Neuronal stem cell (in vitro differentiated cells): ENCODE results near the gene U2AF1L4.

ENCODE experiments used
- DNase-seq: peaks from one replicate; pipeline ENCODE4 v3.0.0-alpha.2; 2013; ENCODE audit warnings: low spot score
- H2AFZ ChIP-seq: one replicate; pipeline ENCODE4 v1.6.1; 2013; ENCODE audit warnings: mild to moderate bottlenecking, low read length, inconsistent platforms
- H2AK5ac ChIP-seq: 2 replicates; pipeline ENCODE4 v1.6.1; 2013; ENCODE audit warnings: low read depth, mild to moderate bottlenecking, inconsistent platforms, low read length, moderate library complexity, mixed read lengths
- H2BK120ac ChIP-seq: 2 replicates; pipeline ENCODE4 v1.6.1; 2013; ENCODE audit warnings: low read depth, mild to moderate bottlenecking, inconsistent platforms, low read length, moderate library complexity, mixed read lengths
- H2BK12ac ChIP-seq: one replicate; pipeline ENCODE4 v1.6.1; 2013; ENCODE audit warnings: low read length, inconsistent platforms
- H2BK15ac ChIP-seq: 2 replicates; pipeline ENCODE4 v1.6.1; 2013; ENCODE audit warnings: mild to moderate bottlenecking, low read length, inconsistent platforms, mixed read lengths
- H2BK5ac ChIP-seq: one replicate; pipeline ENCODE4 v1.6.1; 2013; ENCODE audit warnings: inconsistent platforms, mild to moderate bottlenecking, low read length, moderate library complexity
- H3K14ac ChIP-seq: one replicate; pipeline ENCODE4 v1.6.1; 2013; ENCODE audit warnings: low read length, inconsistent platforms
- H3K18ac ChIP-seq: 2 replicates; pipeline ENCODE4 v1.6.1; 2013; ENCODE audit warnings: low read length, inconsistent platforms
- H3K23ac ChIP-seq: 2 replicates; pipeline ENCODE4 v1.6.1; 2013; ENCODE audit warnings: low read depth, mild to moderate bottlenecking, mixed read lengths, low read length, inconsistent platforms; ENCODE audit not compliant: poor library complexity
- H3K27ac ChIP-seq: replicated peaks from 3 replicates; pipeline ENCODE4 v1.5.1; 2013; ENCODE audit warnings: low read length, inconsistent platforms
- H3K27me3 ChIP-seq, 3 experiments: 2 replicates each; pipeline ENCODE4 v1.6.1; 2013; ENCODE audit warnings: low read length in 3 of 3, mild to moderate bottlenecking in 2 of 3, inconsistent platforms in 1 of 3, low read depth in 1 of 3, mixed read lengths in 1 of 3, moderate library complexity in 1 of 3; ENCODE audit not compliant: control insufficient read depth in 3 of 3, insufficient read depth in 3 of 3
- H3K36me3 ChIP-seq, 2 donors: replicated peaks in 1 of 2; 2 replicates each; pipeline ENCODE4 v1.6.1; 2013; ENCODE audit warnings: low read length in 2 of 2; ENCODE audit not compliant: control insufficient read depth in 2 of 2, insufficient read depth in 2 of 2
- H3K4ac ChIP-seq: 2 replicates; pipeline ENCODE4 v1.6.1; 2013; ENCODE audit warnings: inconsistent platforms, mild to moderate bottlenecking, low read length, moderate library complexity
- H3K4me1 ChIP-seq, 2 donors: 1 replicate in 1 of 2; 2 replicates in 1 of 2; pipeline ENCODE4 v1.6.1; 2013; ENCODE audit warnings: low read length in 2 of 2, low read depth in 1 of 2; ENCODE audit not compliant: control insufficient read depth in 2 of 2, insufficient read depth in 1 of 2
- H3K4me2 ChIP-seq: one replicate; pipeline ENCODE4 v1.6.1; 2013; ENCODE audit warnings: mild to moderate bottlenecking, low read length, inconsistent platforms; ENCODE audit not compliant: insufficient read depth, poor library complexity, severe bottlenecking
- H3K4me3 ChIP-seq, 2 donors: 2 replicates each; pipeline ENCODE4 v1.5.1; 2013; ENCODE audit warnings: low read length in 2 of 2, mild to moderate bottlenecking in 2 of 2, inconsistent platforms in 1 of 2, moderate library complexity in 1 of 2
- H3K79me1 ChIP-seq: one replicate; pipeline ENCODE4 v1.6.1; 2013; ENCODE audit warnings: low read depth, mild to moderate bottlenecking, inconsistent platforms, low read length, moderate library complexity
- H3K9ac ChIP-seq: one replicate; pipeline ENCODE4 v1.6.1; 2013; ENCODE audit warnings: mild to moderate bottlenecking, low read depth, low read length, inconsistent platforms; ENCODE audit not compliant: poor library complexity
- H3K9me3 ChIP-seq, 2 donors: replicated peaks in 1 of 2; 2 replicates each; pipeline versions ENCODE3 to v1.6.1; 2013; ENCODE audit warnings: low read length in 2 of 2, mild to moderate bottlenecking in 2 of 2, inconsistent platforms in 1 of 2, low read depth in 1 of 2, mixed read lengths in 1 of 2, moderate library complexity in 1 of 2; ENCODE audit not compliant: control insufficient read depth in 2 of 2, insufficient read depth in 1 of 2
- H4K8ac ChIP-seq: one replicate; pipeline ENCODE4 v1.6.1; 2013; ENCODE audit warnings: low read depth, mild to moderate bottlenecking, inconsistent platforms, low read length, moderate library complexity
- H4K91ac ChIP-seq: one replicate; pipeline ENCODE4 v1.6.1; 2013; ENCODE audit warnings: low read length, low read depth, mild to moderate bottlenecking, inconsistent platforms; ENCODE audit not compliant: poor library complexity
- WGBS, 2 donors: extraction: QIAGEN DNeasy Blood & Tissue Kit; methylation state at CpG; one replicate each; pipeline ENCODE4 v1.1.7; 2013; ENCODE audit warnings: missing lambda C conversion rate in 2 of 2, mixed read lengths in 1 of 2; ENCODE audit not compliant: insufficient read length in 2 of 2, insufficient replicate concordance in 1 of 2; ENCODE audit errors: extremely low coverage in 2 of 2; 5-methylcytosine and 5-hydroxymethylcytosine counted together

Gene U2AF1L4

DNA sequence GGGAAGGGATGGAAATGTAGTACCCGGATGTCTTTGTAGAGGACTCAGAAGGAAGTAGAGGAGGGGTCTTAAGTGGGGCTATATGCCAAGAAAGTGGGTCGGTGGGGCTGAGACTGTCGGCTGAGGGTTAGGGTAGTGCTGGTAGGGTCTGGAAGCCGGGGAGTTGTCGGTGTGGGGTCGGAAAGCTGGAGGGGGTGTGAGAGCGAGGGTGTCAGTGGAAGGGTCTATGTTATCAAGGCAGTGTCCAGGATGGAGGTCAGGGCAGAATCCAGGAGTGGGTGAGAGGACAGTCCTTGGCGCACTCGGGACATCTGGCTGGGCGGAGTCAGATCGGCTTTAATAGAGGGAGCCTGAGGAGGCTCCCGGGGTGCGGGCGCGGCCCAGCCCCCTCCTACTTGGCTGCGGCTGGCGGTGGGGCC is 9.9 kb upstream of the U2AF1L4 start:
- H3K14ac ChIP-seq: peak overlapping the region; percentile 31
- H3K27ac ChIP-seq: no peak overlapping the region
- peak overlapping the region; percentile 43 for H4K8ac ChIP-seq
- peaks cover 12 to 24% of the 10 kb centered on the region in 2 donors for H3K4me1 ChIP-seq
- H4K91ac ChIP-seq: peak overlapping the region; percentile 43
- no peak overlapping the region for H2BK5ac ChIP-seq
- H3K4me3 ChIP-seq: peak overlapping the region in 1 of 2 donors; percentile 70
- no peak overlapping the region for H2BK12ac ChIP-seq
- H3K4me2 ChIP-seq: peak overlapping the region; percentile 49
- peaks cover 14 to 39% of the 10 kb centered on the region in 2 donors for H3K36me3 ChIP-seq
- H3K9ac ChIP-seq: peak overlapping the region; percentile 86
- peaks cover 0 to 13% (median 3%) of the 10 kb centered on the region in 3 experiments for H3K27me3 ChIP-seq
- no peak overlapping the region for H2AFZ ChIP-seq
- H2BK120ac ChIP-seq: no peak overlapping the region
- H2BK15ac ChIP-seq: no peak overlapping the region
- peak overlapping the region; percentile 96 for H3K18ac ChIP-seq
- peak overlapping the region; percentile 98 for H2AK5ac ChIP-seq
- H3K23ac ChIP-seq: peak overlapping the region; percentile 73
- H3K79me1 ChIP-seq: peaks cover 17% of the 10 kb centered on the region
- no CpG with 5 or more reads among the region's 17 CpGs for WGBS, 2 donors
- no peak overlapping the region for H3K4ac ChIP-seq
- H3K9me3 ChIP-seq: no peaks in the 10 kb centered on the region
- no peak for DNase-seq

DNA sequence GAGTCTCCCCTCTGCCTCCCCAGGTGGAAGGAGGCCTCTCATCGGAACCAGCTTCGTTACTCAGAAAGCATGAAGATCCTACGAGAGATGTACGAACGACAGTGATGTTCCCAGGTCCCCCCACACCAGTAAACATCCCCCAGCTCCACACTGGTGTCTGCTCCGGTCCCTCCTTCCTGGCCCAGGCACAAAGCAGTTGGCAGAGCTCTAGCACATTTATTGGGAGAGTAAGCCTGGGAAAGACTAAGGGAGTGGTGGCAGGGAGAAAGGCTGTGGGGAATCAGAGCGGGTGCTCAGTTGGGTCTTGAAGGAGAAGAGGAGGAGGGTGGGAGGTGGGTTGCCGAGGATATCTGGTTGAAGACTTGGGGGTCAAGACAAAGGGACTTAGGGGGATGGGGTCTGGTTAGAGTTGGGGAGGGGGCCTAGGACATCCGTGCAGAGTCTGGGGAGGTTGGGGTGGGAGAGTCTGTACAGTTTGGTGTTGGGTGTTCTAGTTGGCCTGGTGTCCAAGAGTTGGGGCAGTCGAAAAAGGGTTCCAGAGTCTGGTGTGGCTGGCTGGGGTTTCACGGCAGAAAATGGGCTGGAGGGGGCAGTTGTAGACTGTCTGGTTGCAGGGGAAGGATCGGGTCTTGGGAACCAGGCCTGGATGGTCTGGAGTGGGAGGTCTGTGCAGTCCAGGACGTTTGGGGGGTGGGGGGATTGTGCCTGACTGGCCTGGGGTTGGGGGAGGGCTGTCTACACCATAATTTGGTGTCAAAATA is 9.3 kb upstream of the U2AF1L4 start:
- Histone ChIP-seq H3K14ac (no peak overlapping the region), H4K8ac (no peak overlapping the region), H3K36me3 (peaks cover 10 to 33% of the 10 kb centered on the region in 2 donors), H3K18ac (peak overlapping the region; percentile 8), H3K4me2 (no peak overlapping the region), H2AK5ac (peak overlapping the region; percentile 46), H3K9ac (peak overlapping the region; percentile 21), H3K27ac (no peak overlapping the region), H3K4ac (no peak overlapping the region), H2AFZ (no peak overlapping the region), H3K4me1 (peaks cover 12 to 24% of the 10 kb centered on the region in 2 donors), H3K27me3 (peaks cover 0 to 13% (median 3%) of the 10 kb centered on the region in 3 experiments), H3K9me3 (no peaks in the 10 kb centered on the region), H3K79me1 (peaks cover 14% of the 10 kb centered on the region), H2BK15ac (no peak overlapping the region), H2BK120ac (no peak overlapping the region), H3K4me3 (no peak overlapping the region), H2BK5ac (no peak overlapping the region), H3K23ac (no peak overlapping the region), H4K91ac (no peak overlapping the region), H2BK12ac (no peak overlapping the region)
- no CpG with 5 or more reads among the region's 13 CpGs for WGBS, 2 donors
- no peak for DNase-seq

- DNase-seq: no peak
- peaks cover 0 to 13% (median 3%) of the 10 kb centered on the region in 3 experiments for H3K27me3 ChIP-seq
Observed at GRCh38 chr19:35753634-35754369, 8.6 kb upstream of the U2AF1L4 start.

More at GRCh38 chr19:35753634-35754369, 8.6 kb upstream of the U2AF1L4 start:
- Histone ChIP-seq H3K4me3 (no peak overlapping the region), H3K4me1 (peaks cover 8 to 21% of the 10 kb centered on the region in 2 donors), H3K14ac (no peak overlapping the region), H2BK15ac (no peak overlapping the region), H3K23ac (no peak overlapping the region), H3K4ac (no peak overlapping the region), H3K9me3 (no peaks in the 10 kb centered on the region), H2BK5ac (no peak overlapping the region), H3K79me1 (peaks cover 7% of the 10 kb centered on the region), H2AFZ (no peak overlapping the region), H4K91ac (no peak overlapping the region), H4K8ac (no peak overlapping the region), H2AK5ac (peak overlapping the region; percentile 46), H2BK12ac (no peak overlapping the region), H3K18ac (peak overlapping the region; percentile 8), H3K27ac (no peak overlapping the region), H3K36me3 (peaks cover 7 to 27% of the 10 kb centered on the region in 2 donors), H3K9ac (peak overlapping the region; percentile 21), H2BK120ac (no peak overlapping the region), H3K4me2 (no peak overlapping the region)
- no CpG with 5 or more reads among the region's 20 CpGs for WGBS, 2 donors
